Measurements from ENCODE around the gene NFS1. TPM values are rescaled to one million over a fixed set of nuclear protein-coding genes. Genes with fewer than 3 reads are reported as not detected.

NFS1 gene
- polyA plus RNA-seq, 1 of the 3 experiments (the other 2 are of a cell fraction) = 75.6 TPM

GRCh38 chr20:35695245-35695749 is 3.9 kb downstream of the NFS1 start:
- TF ChIP-seq FOXM1 (IDR thresholded peaks at IDR 0.05; ENCODE audit: low read depth) (no peak), NRF1 (IDR thresholded peaks at IDR 0.05; ENCODE audit: low read depth, low read length) (no peak), GABPA (IDR thresholded peaks at IDR 0.05; ENCODE audit: low read depth) (no peak), YY1 (IDR thresholded peaks at IDR 0.05; ENCODE audit: low read depth) (no peak), GATA2 (CRISPR knock-in tag; IDR thresholded peaks at IDR 0.05) (no peak), JUND (IDR thresholded peaks at IDR 0.05) (no peak), SMC3 (IDR thresholded peaks at IDR 0.05; ENCODE audit: low read depth, low read length) (no peak), NFIC (IDR thresholded peaks at IDR 0.05; ENCODE audit: borderline replicate concordance) (no peak), ELF1 (IDR thresholded peaks at IDR 0.05) (no peak), RXRA (IDR thresholded peaks at IDR 0.05; ENCODE audit: borderline replicate concordance, low read depth) (no peak), EP300 (IDR thresholded peaks at IDR 0.05; ENCODE audit: borderline replicate concordance in 1 of 2, low read depth in 1 of 2, low read length in 1 of 2) (no peak), TCF12 (IDR thresholded peaks at IDR 0.05) (no peak), TEAD4 (IDR thresholded peaks at IDR 0.05; ENCODE audit: borderline replicate concordance, insufficient read depth) (no peak), MXI1 (IDR thresholded peaks at IDR 0.05; ENCODE audit: low read depth, low read length) (no peak)
- TF ChIP-seq, protein P1, sequence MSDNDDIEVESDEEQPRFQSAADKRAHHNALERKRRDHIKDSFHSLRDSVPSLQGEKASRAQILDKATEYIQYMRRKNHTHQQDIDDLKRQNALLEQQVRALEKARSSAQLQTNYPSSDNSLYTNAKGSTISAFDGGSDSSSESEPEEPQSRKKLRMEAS (IDR thresholded peaks at IDR 0.05; ENCODE audit: low read depth) = no peak
- TF ChIP-seq, protein P2, sequence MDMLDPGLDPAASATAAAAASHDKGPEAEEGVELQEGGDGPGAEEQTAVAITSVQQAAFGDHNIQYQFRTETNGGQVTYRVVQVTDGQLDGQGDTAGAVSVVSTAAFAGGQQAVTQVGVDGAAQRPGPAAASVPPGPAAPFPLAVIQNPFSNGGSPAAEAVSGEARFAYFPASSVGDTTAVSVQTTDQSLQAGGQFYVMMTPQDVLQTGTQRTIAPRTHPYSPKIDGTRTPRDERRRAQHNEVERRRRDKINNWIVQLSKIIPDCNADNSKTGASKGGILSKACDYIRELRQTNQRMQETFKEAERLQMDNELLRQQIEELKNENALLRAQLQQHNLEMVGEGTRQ (IDR thresholded peaks at IDR 0.05; ENCODE audit: borderline replicate concordance, low read depth, low read length) = no peak
- TF ChIP-seq, protein P3, sequence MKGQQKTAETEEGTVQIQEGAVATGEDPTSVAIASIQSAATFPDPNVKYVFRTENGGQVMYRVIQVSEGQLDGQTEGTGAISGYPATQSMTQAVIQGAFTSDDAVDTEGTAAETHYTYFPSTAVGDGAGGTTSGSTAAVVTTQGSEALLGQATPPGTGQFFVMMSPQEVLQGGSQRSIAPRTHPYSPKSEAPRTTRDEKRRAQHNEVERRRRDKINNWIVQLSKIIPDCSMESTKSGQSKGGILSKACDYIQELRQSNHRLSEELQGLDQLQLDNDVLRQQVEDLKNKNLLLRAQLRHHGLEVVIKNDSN (IDR thresholded peaks at IDR 0.05; ENCODE audit: borderline replicate concordance, low read depth) = no peak
- TF ChIP-seq, protein P4, sequence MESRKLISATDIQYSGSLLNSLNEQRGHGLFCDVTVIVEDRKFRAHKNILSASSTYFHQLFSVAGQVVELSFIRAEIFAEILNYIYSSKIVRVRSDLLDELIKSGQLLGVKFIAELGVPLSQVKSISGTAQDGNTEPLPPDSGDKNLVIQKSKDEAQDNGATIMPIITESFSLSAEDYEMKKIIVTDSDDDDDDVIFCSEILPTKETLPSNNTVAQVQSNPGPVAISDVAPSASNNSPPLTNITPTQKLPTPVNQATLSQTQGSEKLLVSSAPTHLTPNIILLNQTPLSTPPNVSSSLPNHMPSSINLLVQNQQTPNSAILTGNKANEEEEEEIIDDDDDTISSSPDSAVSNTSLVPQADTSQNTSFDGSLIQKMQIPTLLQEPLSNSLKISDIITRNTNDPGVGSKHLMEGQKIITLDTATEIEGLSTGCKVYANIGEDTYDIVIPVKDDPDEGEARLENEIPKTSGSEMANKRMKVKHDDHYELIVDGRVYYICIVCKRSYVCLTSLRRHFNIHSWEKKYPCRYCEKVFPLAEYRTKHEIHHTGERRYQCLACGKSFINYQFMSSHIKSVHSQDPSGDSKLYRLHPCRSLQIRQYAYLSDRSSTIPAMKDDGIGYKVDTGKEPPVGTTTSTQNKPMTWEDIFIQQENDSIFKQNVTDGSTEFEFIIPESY (IDR thresholded peaks at IDR 0.05; ENCODE audit: borderline replicate concordance, low read depth) = no peak
- Histone ChIP-seq H3K36me3 (replicated peaks in 1 of 2; ENCODE audit: control insufficient read depth in 1 of 2, insufficient read depth in 2 of 2, low read length in 1 of 2) (peaks cover 12 to 45% of the 10 kb centered on the region in 2 experiments), H4K20me1 (ENCODE audit: insufficient read depth) (no peaks in the 10 kb centered on the region), H3K27ac (ENCODE audit: low read depth in 2 of 2, low read length in 1 of 2) (no peak overlapping the region), H2AFZ (ENCODE audit: low read depth) (no peak overlapping the region), H3K4me2 (no peak overlapping the region), H3K9me3 (no peaks in the 10 kb centered on the region), H3F3A (replicated peaks; ENCODE audit: insufficient read depth) (peaks cover 10% of the 10 kb centered on the region), H3K4me1 (ENCODE audit: control insufficient read depth in 1 of 2, insufficient read depth in 2 of 2, low read depth in 1 of 2, low read length in 1 of 2) (peaks cover 0 to 11% of the 10 kb centered on the region in 2 experiments; a peak in 2 of 4 replicates), H3K4me3 (ENCODE audit: low read depth in 2 of 2, low read length in 1 of 2) (no peak overlapping the region), H3K9me2 (no peaks in the 10 kb centered on the region), H3K27me3 (ENCODE audit: insufficient read depth) (no peaks in the 10 kb centered on the region), H3K79me2 (ENCODE audit: insufficient read depth) (peaks cover 39% of the 10 kb centered on the region; the same call in 1 of the 2 replicates), H3K9ac (no peak overlapping the region)
- ChIA-PET POLR2A (no interaction called here), CTCF (no interaction called here)
- 87% methylated on average over 2 of the region's 2 CpGs for WGBS (ENCODE audit: low lambda C conversion rate)
- DNase-seq = no peak
